Measurements from ENCODE around the gene ADCY4.

DNA sequence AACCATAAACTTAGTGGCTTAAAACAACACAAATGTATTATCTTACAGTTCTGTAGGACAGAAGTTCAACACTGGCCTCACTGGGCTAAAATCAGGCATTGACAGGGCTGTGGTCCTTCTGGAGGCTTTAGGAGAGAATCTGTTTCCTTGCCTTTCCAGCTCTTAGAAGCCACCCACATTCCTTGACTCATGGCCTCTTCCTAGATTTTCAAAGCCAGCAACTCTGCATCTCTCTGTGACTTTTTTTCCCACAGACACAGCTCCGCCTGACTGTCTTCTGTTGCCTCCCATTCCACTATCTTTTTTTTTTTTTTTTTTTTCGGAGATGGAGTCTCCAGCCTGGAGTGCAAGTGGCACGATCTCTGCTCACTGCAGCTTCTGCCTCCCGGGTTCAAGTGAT is 21.3 kb upstream of the ADCY4 start:
- TF ChIP-seq, protein P1, sequence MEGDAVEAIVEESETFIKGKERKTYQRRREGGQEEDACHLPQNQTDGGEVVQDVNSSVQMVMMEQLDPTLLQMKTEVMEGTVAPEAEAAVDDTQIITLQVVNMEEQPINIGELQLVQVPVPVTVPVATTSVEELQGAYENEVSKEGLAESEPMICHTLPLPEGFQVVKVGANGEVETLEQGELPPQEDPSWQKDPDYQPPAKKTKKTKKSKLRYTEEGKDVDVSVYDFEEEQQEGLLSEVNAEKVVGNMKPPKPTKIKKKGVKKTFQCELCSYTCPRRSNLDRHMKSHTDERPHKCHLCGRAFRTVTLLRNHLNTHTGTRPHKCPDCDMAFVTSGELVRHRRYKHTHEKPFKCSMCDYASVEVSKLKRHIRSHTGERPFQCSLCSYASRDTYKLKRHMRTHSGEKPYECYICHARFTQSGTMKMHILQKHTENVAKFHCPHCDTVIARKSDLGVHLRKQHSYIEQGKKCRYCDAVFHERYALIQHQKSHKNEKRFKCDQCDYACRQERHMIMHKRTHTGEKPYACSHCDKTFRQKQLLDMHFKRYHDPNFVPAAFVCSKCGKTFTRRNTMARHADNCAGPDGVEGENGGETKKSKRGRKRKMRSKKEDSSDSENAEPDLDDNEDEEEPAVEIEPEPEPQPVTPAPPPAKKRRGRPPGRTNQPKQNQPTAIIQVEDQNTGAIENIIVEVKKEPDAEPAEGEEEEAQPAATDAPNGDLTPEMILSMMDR (IDR thresholded peaks at IDR 0.05; ENCODE audit: insufficient read depth, low read length, poor library complexity, severe bottlenecking), result no peak
- TF ChIP-seq EZH2phosphoT487 (conservative IDR thresholded peaks at IDR 0.05; ENCODE audit: low read length), result no peak
